ACC112 (cell line): Measurements from ENCODE around the gene SLC66A3.

Experiments used
- H2AFZ ChIP-seq: fragments of 200-600 bp; sonication (generic); one replicate; pipeline ENCODE4 v1.6.0; 2017; ENCODE audit warnings: antibody characterized with exemption, low read length; ENCODE audit not compliant: unreplicated experiment
- H3K27ac ChIP-seq: fragments of 200-600 bp; sonication (generic); 2 replicates; pipeline ENCODE4 v1.5.1; 2014; ENCODE audit warnings: low read depth, mild to moderate bottlenecking, antibody characterized with exemption, low read length, moderate library complexity
- H3K27me3 ChIP-seq: fragments of 200-600 bp; sonication (generic); 2 replicates; pipeline ENCODE4 v1.6.1; 2014; ENCODE audit warnings: mild to moderate bottlenecking, antibody characterized with exemption, low read length, moderate library complexity, mixed read lengths; ENCODE audit not compliant: insufficient read depth
- H3K36me3 ChIP-seq: fragments of 200-600 bp; sonication (generic); 2 replicates; pipeline ENCODE4 v1.6.1; 2016; ENCODE audit warnings: mild to moderate bottlenecking, antibody characterized with exemption, low read length, moderate library complexity, mixed read lengths; ENCODE audit not compliant: insufficient read depth
- H3K4me1 ChIP-seq: fragments of 200-600 bp; sonication (generic); one replicate; pipeline ENCODE4 v1.6.1; 2016; ENCODE audit warnings: low read length, mixed read lengths; ENCODE audit not compliant: insufficient read depth, unreplicated experiment, control insufficient read depth
- H3K4me3 ChIP-seq: fragments of 200-600 bp; sonication (generic); 2 replicates; pipeline ENCODE4 v1.5.1; 2014; ENCODE audit warnings: mild to moderate bottlenecking, low read depth, low read length
- H3K79me2 ChIP-seq: fragments of 200-600 bp; sonication (generic); one replicate; pipeline ENCODE4 v1.6.0; 2016; ENCODE audit warnings: low read length; ENCODE audit not compliant: control insufficient read depth, unreplicated experiment, insufficient read depth

The SLC66A3 gene

GRCh38 chr2:11155381-11156035 is at the start of gene SLC66A3:
SLC66A3 (plus strand) TSS chr2:11155467; CDS start chr2:11155547, 80 bp downstream.
- Histone ChIP-seq H3K36me3 (no peaks in the 10 kb centered on the region), H3K4me1 (peaks cover 10% of the 10 kb centered on the region), H2AFZ (peak within 1 kb of the TSS; percentile 100), H3K4me3 (peak within 1 kb of the TSS; percentile 86), H3K27me3 (no peaks in the 10 kb centered on the region), H3K79me2 (no peaks in the 10 kb centered on the region), H3K27ac (peak within 1 kb of the TSS; percentile 69)

- no peak overlapping the region for H3K27ac ChIP-seq
- no peaks in the 10 kb centered on the region for H3K36me3 ChIP-seq
- H2AFZ ChIP-seq: no peak overlapping the region
- H3K27me3 ChIP-seq: peaks cover 4% of the 10 kb centered on the region; the same call in 1 of the 2 replicates
- H3K79me2 ChIP-seq: no peaks in the 10 kb centered on the region
- no peak overlapping the region for H3K4me3 ChIP-seq
- peaks cover 6% of the 10 kb centered on the region for H3K4me1 ChIP-seq
Observed at GRCh38 chr2:11109002-11109401, 46.3 kb upstream of the SLC66A3 start.

GRCh38 chr2:11112870-11113428 is 42.3 kb upstream of the SLC66A3 start:
- Histone ChIP-seq H3K4me1 (no peaks in the 10 kb centered on the region), H3K27ac (no peak overlapping the region), H3K27me3 (peaks cover 23% of the 10 kb centered on the region), H2AFZ (no peak overlapping the region), H3K4me3 (no peak overlapping the region), H3K36me3 (no peaks in the 10 kb centered on the region), H3K79me2 (no peaks in the 10 kb centered on the region)

DNA sequence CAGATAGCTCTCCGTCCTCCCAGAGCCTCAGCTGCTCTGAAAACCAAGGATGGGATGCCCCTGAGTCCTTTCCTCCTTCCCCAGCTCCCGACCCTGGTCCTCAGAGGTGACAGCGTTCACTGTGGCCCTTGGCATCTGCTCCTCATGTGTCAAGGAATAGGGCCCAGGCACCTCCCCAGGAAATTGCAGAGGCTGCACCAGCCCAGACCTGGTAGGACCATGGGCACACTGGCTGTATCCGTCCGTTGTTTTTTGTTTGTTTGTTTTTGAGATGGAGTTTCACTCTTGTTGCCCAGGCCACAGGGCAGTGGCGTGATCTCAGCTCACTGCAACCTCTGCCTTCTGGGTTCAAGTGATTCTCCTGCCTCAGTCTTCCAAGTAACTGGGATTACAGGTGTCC is 37.5 kb upstream of the SLC66A3 start:
- peaks cover 32% of the 10 kb centered on the region for H3K27me3 ChIP-seq
- peaks cover 6% of the 10 kb centered on the region for H3K4me1 ChIP-seq
- H3K4me3 ChIP-seq: no peak overlapping the region
- H3K36me3 ChIP-seq: no peaks in the 10 kb centered on the region
- no peak overlapping the region for H2AFZ ChIP-seq
- no peak overlapping the region for H3K27ac ChIP-seq
- no peaks in the 10 kb centered on the region for H3K79me2 ChIP-seq

DNA sequence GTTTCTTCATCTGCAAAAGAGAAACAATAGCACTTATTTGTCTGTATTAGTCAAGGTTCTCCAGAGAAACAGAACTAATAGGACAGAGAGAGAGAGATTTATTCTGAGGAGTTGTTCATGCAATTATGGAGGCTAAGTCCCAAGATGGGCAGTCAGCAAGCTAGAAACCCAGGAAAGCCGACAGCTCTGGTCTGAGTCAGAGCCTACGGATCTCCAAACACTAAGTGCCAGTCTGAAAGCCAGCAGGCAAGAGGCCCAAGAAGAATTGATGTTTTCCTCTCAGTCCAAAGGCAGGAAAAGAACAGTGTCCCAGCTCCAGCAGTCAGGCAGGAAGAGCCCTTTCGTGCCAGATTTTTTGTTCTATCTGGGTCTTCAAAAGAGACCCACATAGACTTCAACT is 36.5 kb upstream of the SLC66A3 start:
- Histone ChIP-seq H3K36me3 (no peaks in the 10 kb centered on the region), H2AFZ (no peak overlapping the region), H3K27ac (no peak overlapping the region), H3K4me1 (peaks cover 6% of the 10 kb centered on the region), H3K4me3 (no peak overlapping the region), H3K79me2 (no peaks in the 10 kb centered on the region), H3K27me3 (peaks cover 30% of the 10 kb centered on the region)

GRCh38 chr2:11121099-11121822 is 34.0 kb upstream of the SLC66A3 start:
- H3K4me3 ChIP-seq: peak overlapping the region; percentile 43; the same call in 1 of the 2 replicates
- H2AFZ ChIP-seq: no peak overlapping the region
- peaks cover 6% of the 10 kb centered on the region for H3K4me1 ChIP-seq
- H3K79me2 ChIP-seq: no peaks in the 10 kb centered on the region
- no peak overlapping the region for H3K27ac ChIP-seq
- H3K27me3 ChIP-seq: peaks cover 16% of the 10 kb centered on the region; the same call in 1 of the 2 replicates
- H3K36me3 ChIP-seq: no peaks in the 10 kb centered on the region

GRCh38 chr2:11121823-11122155 is 33.5 kb upstream of the SLC66A3 start:
- peaks cover 14% of the 10 kb centered on the region; the same call in 1 of the 2 replicates for H3K27me3 ChIP-seq
- H2AFZ ChIP-seq: no peak overlapping the region
- no peak overlapping the region for H3K27ac ChIP-seq

GRCh38 chr2:11122380-11122779 is 32.9 kb upstream of the SLC66A3 start:
- H3K36me3 ChIP-seq: no peaks in the 10 kb centered on the region
- H3K27me3 ChIP-seq: peaks cover 17% of the 10 kb centered on the region; the same call in 1 of the 2 replicates
- H3K4me3 ChIP-seq: no peak overlapping the region
- H3K4me1 ChIP-seq: peaks cover 6% of the 10 kb centered on the region
- no peaks in the 10 kb centered on the region for H3K79me2 ChIP-seq
- H3K27ac ChIP-seq: no peak overlapping the region
- no peak overlapping the region for H2AFZ ChIP-seq

More at GRCh38 chr2:11121823-11122155, 33.5 kb upstream of the SLC66A3 start:
- Histone ChIP-seq H3K4me1 (peaks cover 6% of the 10 kb centered on the region), H3K79me2 (no peaks in the 10 kb centered on the region), H3K4me3 (peak overlapping the region; percentile 43; the same call in 1 of the 2 replicates), H3K36me3 (no peaks in the 10 kb centered on the region)

DNA sequence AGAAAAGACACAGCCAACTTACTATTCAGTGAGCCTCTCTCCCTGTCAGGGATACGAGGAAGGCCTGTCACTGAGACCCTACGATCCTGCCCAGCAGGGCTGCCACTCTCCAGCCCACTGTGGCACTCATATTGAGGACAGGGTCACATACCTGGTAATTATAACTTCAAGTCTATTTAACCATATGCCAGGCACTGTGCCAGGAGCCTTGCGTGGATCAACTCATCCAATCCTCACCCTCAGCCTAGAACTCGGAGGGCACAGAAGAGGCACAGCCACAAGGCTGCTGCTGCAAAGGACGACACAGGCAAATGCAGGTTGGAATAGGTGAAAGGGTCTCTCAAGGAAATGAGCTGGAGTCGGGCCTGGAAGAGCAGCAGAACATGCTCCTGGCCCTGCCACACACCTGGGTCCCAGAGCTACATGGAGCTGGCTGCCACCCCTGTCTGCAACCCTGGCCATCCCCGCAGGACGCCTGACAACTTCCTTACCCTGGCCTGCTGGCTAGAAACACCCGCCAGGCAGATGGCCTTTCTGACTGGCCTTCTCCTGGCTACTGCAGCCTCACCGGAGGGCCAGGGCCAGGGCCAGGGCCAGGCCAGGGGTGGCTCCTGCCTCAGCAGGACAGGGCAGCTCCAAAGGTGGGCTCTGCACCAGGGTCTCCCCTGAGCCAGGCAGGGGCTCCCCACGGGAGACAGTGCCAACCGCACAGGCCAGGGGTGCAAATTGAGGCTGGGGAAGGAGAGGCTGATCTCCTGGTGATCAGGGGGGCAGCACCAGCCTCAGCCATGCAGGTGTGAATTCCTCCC is 32.1 kb upstream of the SLC66A3 start:
- Histone ChIP-seq H3K36me3 (no peaks in the 10 kb centered on the region), H2AFZ (no peak overlapping the region), H3K4me1 (peaks cover 8% of the 10 kb centered on the region), H3K79me2 (no peaks in the 10 kb centered on the region), H3K27ac (no peak overlapping the region), H3K4me3 (no peak overlapping the region), H3K27me3 (peaks cover 17% of the 10 kb centered on the region; the same call in 1 of the 2 replicates)
